ENCODE data around the gene TYK2. TPM values are rescaled to one million over a fixed set of nuclear protein-coding genes. Genes with fewer than 3 reads are reported as not detected.

The TYK2 gene
- total and polyA plus RNA-seq, 2 of the 13 experiments (the other 11 are each of a cell fraction or from before 2014, with no cell fraction given) = 38.8 to 60.1 TPM

DNA sequence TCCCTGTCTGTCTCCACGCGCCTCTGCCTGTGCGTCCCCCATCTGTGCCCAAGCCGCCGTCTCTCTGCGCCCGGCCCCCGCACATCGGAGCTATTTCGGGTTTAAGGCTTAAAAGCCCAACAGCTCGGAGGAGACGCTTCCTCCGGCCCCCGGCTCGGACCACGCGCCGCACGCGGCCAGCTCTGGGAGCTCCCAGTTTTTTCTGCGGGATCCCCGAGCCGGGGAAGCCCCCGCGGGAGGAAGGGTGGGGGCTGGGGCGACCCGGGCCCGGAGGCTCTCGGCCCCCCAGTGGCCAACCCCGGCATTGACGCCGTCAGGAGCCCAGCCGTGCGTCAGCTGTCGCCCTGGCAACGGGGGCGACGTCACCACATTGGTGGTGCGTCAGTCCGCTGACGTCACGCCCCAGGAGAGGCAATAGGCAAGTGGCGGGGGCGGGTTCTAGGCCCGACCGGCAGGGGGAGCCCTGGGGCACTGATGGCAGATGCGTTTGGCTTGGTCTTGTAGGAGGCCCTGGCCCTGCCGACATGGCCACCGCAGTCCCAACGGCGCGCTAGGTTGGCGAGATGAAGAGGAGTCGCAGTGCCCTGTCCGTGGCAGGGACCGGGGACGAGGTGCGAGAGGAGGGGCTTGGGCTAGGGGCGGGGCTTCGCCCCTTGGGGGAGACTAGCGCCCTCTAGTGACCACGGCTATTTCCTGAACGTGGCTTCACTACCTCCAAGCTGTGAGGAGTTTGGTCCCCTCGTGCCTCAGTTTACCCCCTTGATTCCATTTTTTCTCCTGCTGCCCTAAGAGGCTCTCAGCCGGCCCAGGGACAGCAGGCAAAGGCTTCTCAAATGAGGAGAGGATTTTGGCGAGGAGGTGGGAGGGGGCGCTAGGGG is 36.2 kb upstream of the TYK2 start (continued):
- TF ChIP-seq UBTF (CRISPR knock-in tag; IDR thresholded peaks at IDR 0.05) (peak; percentile 73; the same call in 1 of the 2 replicates), SAP130 (CRISPR knock-in tag; IDR thresholded peaks at IDR 0.05; ENCODE audit: low read depth) (peak; percentile 83), ZNF761 (CRISPR knock-in tag; conservative IDR thresholded peaks at IDR 0.05) (0 out of 2 replicates have a peak, but pooled peaks have one; percentile 36), ZSCAN12 (CRISPR knock-in tag; IDR thresholded peaks at IDR 0.05) (peak; percentile 87; the same call in 1 of the 2 replicates), HMGXB4 (CRISPR knock-in tag; IDR thresholded peaks at IDR 0.05; ENCODE audit: borderline replicate concordance in 1 of 2, low read depth in 1 of 2) (peak; percentile 89 to 95), KLF15 (CRISPR knock-in tag; IDR thresholded peaks at IDR 0.05; ENCODE audit: borderline replicate concordance) (peak; percentile 77; the same call in 1 of the 2 replicates), FOXP4 (CRISPR knock-in tag; IDR thresholded peaks at IDR 0.05) (peak; percentile 65), ZBTB7A (CRISPR knock-in tag; IDR thresholded peaks at IDR 0.05) (peak; percentile 83), ZNF326 (CRISPR knock-in tag; IDR thresholded peaks at IDR 0.05; ENCODE audit: borderline replicate concordance) (no peak), RELA (CRISPR knock-in tag; IDR thresholded peaks at IDR 0.05) (peak; percentile 78; the same call in 1 of the 2 replicates), SP4 (CRISPR knock-in tag; IDR thresholded peaks at IDR 0.05) (peak; percentile 89), SOX6 (IDR thresholded peaks at IDR 0.05) (no peak), SOX6 (CRISPR knock-in tag; IDR thresholded peaks at IDR 0.05) (peak; percentile 82), YEATS2 (CRISPR knock-in tag; IDR thresholded peaks at IDR 0.05; ENCODE audit: borderline replicate concordance) (peak; percentile 65; the same call in 1 of the 2 replicates), SMAD3 (CRISPR knock-in tag; IDR thresholded peaks at IDR 0.05) (peak; percentile 83; the same call in 1 of the 2 replicates), STAT5B (CRISPR knock-in tag; IDR thresholded peaks at IDR 0.05) (0 out of 2 replicates have a peak, but pooled peaks have one; percentile 42), TBX2 (CRISPR knock-in tag; IDR thresholded peaks at IDR 0.05; ENCODE audit: borderline replicate concordance) (peak; percentile 62; the same call in 1 of the 2 replicates), ZMYM3 (CRISPR knock-in tag; IDR thresholded peaks at IDR 0.05) (peak; percentile 87), HOXA9 (CRISPR knock-in tag; IDR thresholded peaks at IDR 0.05; ENCODE audit: borderline replicate concordance) (peak; percentile 71; the same call in 1 of the 2 replicates)
- TF ChIP-seq, protein P1, sequence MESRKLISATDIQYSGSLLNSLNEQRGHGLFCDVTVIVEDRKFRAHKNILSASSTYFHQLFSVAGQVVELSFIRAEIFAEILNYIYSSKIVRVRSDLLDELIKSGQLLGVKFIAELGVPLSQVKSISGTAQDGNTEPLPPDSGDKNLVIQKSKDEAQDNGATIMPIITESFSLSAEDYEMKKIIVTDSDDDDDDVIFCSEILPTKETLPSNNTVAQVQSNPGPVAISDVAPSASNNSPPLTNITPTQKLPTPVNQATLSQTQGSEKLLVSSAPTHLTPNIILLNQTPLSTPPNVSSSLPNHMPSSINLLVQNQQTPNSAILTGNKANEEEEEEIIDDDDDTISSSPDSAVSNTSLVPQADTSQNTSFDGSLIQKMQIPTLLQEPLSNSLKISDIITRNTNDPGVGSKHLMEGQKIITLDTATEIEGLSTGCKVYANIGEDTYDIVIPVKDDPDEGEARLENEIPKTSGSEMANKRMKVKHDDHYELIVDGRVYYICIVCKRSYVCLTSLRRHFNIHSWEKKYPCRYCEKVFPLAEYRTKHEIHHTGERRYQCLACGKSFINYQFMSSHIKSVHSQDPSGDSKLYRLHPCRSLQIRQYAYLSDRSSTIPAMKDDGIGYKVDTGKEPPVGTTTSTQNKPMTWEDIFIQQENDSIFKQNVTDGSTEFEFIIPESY (CRISPR knock-in tag; IDR thresholded peaks at IDR 0.05) = peak; percentile 92
